ENCODE measurements around the gene FBXO46. TPM values are rescaled to one million over a fixed set of nuclear protein-coding genes. Genes with fewer than 3 reads are reported as not detected.

Gene FBXO46
- total and polyA plus RNA-seq, 10 of the 15 experiments (the other 5 are each of a cell fraction or from before 2014, with no cell fraction given) = 2.5 to 61.5 (median 13.7) TPM

DNA sequence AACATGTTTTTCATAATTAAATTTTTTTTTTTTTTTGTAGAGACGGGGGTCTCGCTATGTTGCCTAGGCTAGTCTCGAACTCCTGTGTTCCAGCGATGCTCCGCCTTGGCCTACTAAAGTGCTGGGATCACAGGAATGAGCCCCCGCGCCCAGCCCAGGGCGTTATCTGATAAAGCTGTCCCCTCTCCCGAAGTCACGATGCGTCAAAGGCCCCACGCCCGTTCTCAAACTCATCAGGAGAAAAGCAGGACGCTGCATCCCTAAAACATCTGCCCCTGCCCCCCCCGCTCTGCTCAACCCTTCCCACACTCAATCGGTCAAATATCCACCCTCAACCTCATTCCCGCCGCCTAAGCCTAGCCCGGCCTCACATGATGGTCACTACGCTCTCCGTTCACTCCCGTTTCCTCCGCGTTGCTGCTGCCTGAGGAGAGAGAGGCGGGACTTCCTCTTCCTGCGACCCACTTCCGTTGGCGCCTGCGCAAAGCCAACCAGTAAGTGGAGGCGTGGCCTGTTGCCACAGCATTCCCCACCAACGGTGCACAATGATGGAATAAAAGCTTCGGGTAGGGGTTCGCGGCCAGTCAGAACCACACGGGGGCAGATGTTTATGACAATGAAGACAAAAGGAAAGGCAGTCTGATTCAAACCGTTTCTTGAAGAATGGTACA lies 39.0 kb downstream of the FBXO46 start, which contains the start of gene SNRPD2 (continued):
- TF ChIP-seq, protein P1, sequence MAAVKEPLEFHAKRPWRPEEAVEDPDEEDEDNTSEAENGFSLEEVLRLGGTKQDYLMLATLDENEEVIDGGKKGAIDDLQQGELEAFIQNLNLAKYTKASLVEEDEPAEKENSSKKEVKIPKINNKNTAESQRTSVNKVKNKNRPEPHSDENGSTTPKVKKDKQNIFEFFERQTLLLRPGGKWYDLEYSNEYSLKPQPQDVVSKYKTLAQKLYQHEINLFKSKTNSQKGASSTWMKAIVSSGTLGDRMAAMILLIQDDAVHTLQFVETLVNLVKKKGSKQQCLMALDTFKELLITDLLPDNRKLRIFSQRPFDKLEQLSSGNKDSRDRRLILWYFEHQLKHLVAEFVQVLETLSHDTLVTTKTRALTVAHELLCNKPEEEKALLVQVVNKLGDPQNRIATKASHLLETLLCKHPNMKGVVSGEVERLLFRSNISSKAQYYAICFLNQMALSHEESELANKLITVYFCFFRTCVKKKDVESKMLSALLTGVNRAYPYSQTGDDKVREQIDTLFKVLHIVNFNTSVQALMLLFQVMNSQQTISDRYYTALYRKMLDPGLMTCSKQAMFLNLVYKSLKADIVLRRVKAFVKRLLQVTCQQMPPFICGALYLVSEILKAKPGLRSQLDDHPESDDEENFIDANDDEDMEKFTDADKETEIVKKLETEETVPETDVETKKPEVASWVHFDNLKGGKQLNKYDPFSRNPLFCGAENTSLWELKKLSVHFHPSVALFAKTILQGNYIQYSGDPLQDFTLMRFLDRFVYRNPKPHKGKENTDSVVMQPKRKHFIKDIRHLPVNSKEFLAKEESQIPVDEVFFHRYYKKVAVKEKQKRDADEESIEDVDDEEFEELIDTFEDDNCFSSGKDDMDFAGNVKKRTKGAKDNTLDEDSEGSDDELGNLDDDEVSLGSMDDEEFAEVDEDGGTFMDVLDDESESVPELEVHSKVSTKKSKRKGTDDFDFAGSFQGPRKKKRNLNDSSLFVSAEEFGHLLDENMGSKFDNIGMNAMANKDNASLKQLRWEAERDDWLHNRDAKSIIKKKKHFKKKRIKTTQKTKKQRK (IDR thresholded peaks at IDR 0.05; ENCODE audit: low read depth, low read length) = no peak
- TF ChIP-seq CBFB (IDR thresholded peaks at IDR 0.05; ENCODE audit: low read depth) (peak; percentile 52; the same call in 1 of the 2 replicates), MTA3 (IDR thresholded peaks at IDR 0.05; ENCODE audit: borderline replicate concordance, low read length) (no peak), SRF (IDR thresholded peaks at IDR 0.05; ENCODE audit: low read depth in 2 of 2, low read length in 2 of 2) (no peak), NRF1 (conservative IDR thresholded peaks at IDR 0.05; ENCODE audit: low read depth, low read length) (peak; percentile 65), NR2C1 (IDR thresholded peaks at IDR 0.05) (no peak), ZNF217 (IDR thresholded peaks at IDR 0.05) (no peak), SPI1 (IDR thresholded peaks at IDR 0.05; ENCODE audit: borderline replicate concordance, insufficient read depth, low read depth, low read length) (peak; percentile 91), IKZF1 (conservative IDR thresholded peaks at IDR 0.05) (peak; percentile 44), IKZF2 (IDR thresholded peaks at IDR 0.05) (0 out of 4 replicates have a peak, but pooled peaks of 1 of the 2 experiments have one; percentile 42), KAT2A (conservative IDR thresholded peaks at IDR 0.05; ENCODE audit: control insufficient read depth, low read depth, low read length) (no peak), KLF5 (IDR thresholded peaks at IDR 0.05; ENCODE audit: partially characterized antibody) (peak; percentile 67), CHD2 (IDR thresholded peaks at IDR 0.05; ENCODE audit: borderline replicate concordance, low read depth, low read length) (peak; percentile 50), MTA2 (IDR thresholded peaks at IDR 0.05; ENCODE audit: low read depth) (no peak), TCF12 (IDR thresholded peaks at IDR 0.05; ENCODE audit: low read depth, low read length) (no peak), RELA (IDR thresholded peaks at IDR 0.05; ENCODE audit: borderline replicate concordance, partially characterized antibody) (peak; percentile 55), MEF2A (IDR thresholded peaks at IDR 0.05; ENCODE audit: insufficient read depth, low read depth, low read length) (no peak), RB1 (IDR thresholded peaks at IDR 0.05; ENCODE audit: borderline replicate concordance) (peak; percentile 92; the same call in 1 of the 2 replicates)
- TF ChIP-seq, protein P2, sequence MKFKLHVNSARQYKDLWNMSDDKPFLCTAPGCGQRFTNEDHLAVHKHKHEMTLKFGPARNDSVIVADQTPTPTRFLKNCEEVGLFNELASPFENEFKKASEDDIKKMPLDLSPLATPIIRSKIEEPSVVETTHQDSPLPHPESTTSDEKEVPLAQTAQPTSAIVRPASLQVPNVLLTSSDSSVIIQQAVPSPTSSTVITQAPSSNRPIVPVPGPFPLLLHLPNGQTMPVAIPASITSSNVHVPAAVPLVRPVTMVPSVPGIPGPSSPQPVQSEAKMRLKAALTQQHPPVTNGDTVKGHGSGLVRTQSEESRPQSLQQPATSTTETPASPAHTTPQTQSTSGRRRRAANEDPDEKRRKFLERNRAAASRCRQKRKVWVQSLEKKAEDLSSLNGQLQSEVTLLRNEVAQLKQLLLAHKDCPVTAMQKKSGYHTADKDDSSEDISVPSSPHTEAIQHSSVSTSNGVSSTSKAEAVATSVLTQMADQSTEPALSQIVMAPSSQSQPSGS (IDR thresholded peaks at IDR 0.05; ENCODE audit: low read length) = no peak
- TF ChIP-seq, protein P3, sequence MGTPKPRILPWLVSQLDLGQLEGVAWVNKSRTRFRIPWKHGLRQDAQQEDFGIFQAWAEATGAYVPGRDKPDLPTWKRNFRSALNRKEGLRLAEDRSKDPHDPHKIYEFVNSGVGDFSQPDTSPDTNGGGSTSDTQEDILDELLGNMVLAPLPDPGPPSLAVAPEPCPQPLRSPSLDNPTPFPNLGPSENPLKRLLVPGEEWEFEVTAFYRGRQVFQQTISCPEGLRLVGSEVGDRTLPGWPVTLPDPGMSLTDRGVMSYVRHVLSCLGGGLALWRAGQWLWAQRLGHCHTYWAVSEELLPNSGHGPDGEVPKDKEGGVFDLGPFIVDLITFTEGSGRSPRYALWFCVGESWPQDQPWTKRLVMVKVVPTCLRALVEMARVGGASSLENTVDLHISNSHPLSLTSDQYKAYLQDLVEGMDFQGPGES (IDR thresholded peaks at IDR 0.05) = no peak
- TF ChIP-seq, protein P4, sequence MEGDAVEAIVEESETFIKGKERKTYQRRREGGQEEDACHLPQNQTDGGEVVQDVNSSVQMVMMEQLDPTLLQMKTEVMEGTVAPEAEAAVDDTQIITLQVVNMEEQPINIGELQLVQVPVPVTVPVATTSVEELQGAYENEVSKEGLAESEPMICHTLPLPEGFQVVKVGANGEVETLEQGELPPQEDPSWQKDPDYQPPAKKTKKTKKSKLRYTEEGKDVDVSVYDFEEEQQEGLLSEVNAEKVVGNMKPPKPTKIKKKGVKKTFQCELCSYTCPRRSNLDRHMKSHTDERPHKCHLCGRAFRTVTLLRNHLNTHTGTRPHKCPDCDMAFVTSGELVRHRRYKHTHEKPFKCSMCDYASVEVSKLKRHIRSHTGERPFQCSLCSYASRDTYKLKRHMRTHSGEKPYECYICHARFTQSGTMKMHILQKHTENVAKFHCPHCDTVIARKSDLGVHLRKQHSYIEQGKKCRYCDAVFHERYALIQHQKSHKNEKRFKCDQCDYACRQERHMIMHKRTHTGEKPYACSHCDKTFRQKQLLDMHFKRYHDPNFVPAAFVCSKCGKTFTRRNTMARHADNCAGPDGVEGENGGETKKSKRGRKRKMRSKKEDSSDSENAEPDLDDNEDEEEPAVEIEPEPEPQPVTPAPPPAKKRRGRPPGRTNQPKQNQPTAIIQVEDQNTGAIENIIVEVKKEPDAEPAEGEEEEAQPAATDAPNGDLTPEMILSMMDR (IDR thresholded peaks at IDR 0.05 in 2 of 3, conservative IDR thresholded peaks at IDR 0.05 in 1 of 3; ENCODE audit: control insufficient read depth in 2 of 3, extremely low read depth in 1 of 3, insufficient read depth in 1 of 3, low read depth in 3 of 3, low read length in 3 of 3) = no peak
- TF ChIP-seq, protein P5, sequence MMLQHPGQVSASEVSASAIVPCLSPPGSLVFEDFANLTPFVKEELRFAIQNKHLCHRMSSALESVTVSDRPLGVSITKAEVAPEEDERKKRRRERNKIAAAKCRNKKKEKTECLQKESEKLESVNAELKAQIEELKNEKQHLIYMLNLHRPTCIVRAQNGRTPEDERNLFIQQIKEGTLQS (IDR thresholded peaks at IDR 0.05; ENCODE audit: borderline replicate concordance, extremely low read depth, low read depth, low read length) = no peak
